ENCODE results near the gene NFIB. TPM values are rescaled to one million over a fixed set of nuclear protein-coding genes. Genes with fewer than 3 reads are reported as not detected.
A peak's percentile ranks its signal among the peaks of the same experiment; 100 is the strongest.

Gene NFIB
- total RNA-seq, 2 experiments from 2014 or later, result not detected

GRCh38 chr9:14323985-14324650 lies 10.2 kb upstream of the NFIB start:
- Mint-ChIP-seq H3K27ac (no peak overlapping the region), H3K9me3 (ENCODE audit: insufficient read depth) (no peaks in the 10 kb centered on the region), H3K36me3 (ENCODE audit: low read depth) (no peaks in the 10 kb centered on the region), H3K4me3 (no peak overlapping the region), H3K4me1 (ENCODE audit: low read depth) (peaks cover 20% of the 10 kb centered on the region), H3K27me3 (ENCODE audit: low read depth) (peaks cover 50% of the 10 kb centered on the region)
- DNase-seq (no peak), ATAC-seq (no peak)
- ChIA-PET POLR2A (no interaction called here), CTCF (interaction anchor here (0.6 kb wide), 1 partner anchor 238 kb away, joined by 4 read pairs; no protein-coding TSS in a partner anchor)

- H3K27me3 Mint-ChIP-seq (ENCODE audit: low read depth), result peaks cover 54% of the 10 kb centered on the region
- no peak for ATAC-seq
- no peaks in the 10 kb centered on the region for H3K9me3 Mint-ChIP-seq (ENCODE audit: insufficient read depth)
- peak overlapping the region; percentile 75 for H3K27ac Mint-ChIP-seq
- DNase-seq, result no peak
- CTCF ChIA-PET, result no interaction called here
- H3K36me3 Mint-ChIP-seq (ENCODE audit: low read depth), result no peaks in the 10 kb centered on the region
- POLR2A ChIA-PET, result no interaction called here
- peaks cover 20% of the 10 kb centered on the region for H3K4me1 Mint-ChIP-seq (ENCODE audit: low read depth)
- peak overlapping the region; percentile 82 for H3K4me3 Mint-ChIP-seq
These were observed 9.4 kb upstream of the NFIB start for GRCh38 chr9:14323083-14323971.

GRCh38 chr9:14322211-14323082 lies 8.5 kb upstream of the NFIB start:
- ATAC-seq (peak; percentile 96), DNase-seq (peak; percentile 87)
- Mint-ChIP-seq H3K4me3 (peak overlapping the region; percentile 82), H3K36me3 (ENCODE audit: low read depth) (no peaks in the 10 kb centered on the region), H3K27me3 (ENCODE audit: low read depth) (peaks cover 55% of the 10 kb centered on the region), H3K4me1 (ENCODE audit: low read depth) (peaks cover 20% of the 10 kb centered on the region), H3K27ac (peak overlapping the region; percentile 75), H3K9me3 (ENCODE audit: insufficient read depth) (no peaks in the 10 kb centered on the region)
- ChIA-PET CTCF (no interaction called here), POLR2A (no interaction called here)

- Mint-ChIP-seq H3K4me3 (peak overlapping the region; percentile 82), H3K36me3 (ENCODE audit: low read depth) (no peaks in the 10 kb centered on the region), H3K27ac (no peak overlapping the region), H3K4me1 (ENCODE audit: low read depth) (peaks cover 20% of the 10 kb centered on the region), H3K9me3 (ENCODE audit: insufficient read depth) (no peaks in the 10 kb centered on the region), H3K27me3 (ENCODE audit: low read depth) (peaks cover 60% of the 10 kb centered on the region)
- ChIA-PET POLR2A (no interaction called here), CTCF (no interaction called here)
- DNase-seq (no peak), ATAC-seq (no peak)
These were observed 7.7 kb upstream of the NFIB start for GRCh38 chr9:14321517-14322130.

GRCh38 chr9:14320271-14321181 lies 6.6 kb upstream of the NFIB start:
- POLR2A ChIA-PET, result interaction anchor here (0.6 kb wide), 1 partner anchor 42 kb away, joined by 3 read pairs; no protein-coding TSS in a partner anchor
- Mint-ChIP-seq H3K4me1 (ENCODE audit: low read depth) (peaks cover 22% of the 10 kb centered on the region), H3K9me3 (ENCODE audit: insufficient read depth) (no peaks in the 10 kb centered on the region), H3K27me3 (ENCODE audit: low read depth) (peaks cover 63% of the 10 kb centered on the region), H3K4me3 (peak overlapping the region; percentile 11), H3K36me3 (ENCODE audit: low read depth) (peaks cover 2% of the 10 kb centered on the region), H3K27ac (no peak overlapping the region)
- no peak for ATAC-seq
- CTCF ChIA-PET, result no interaction called here
- no peak for DNase-seq

- Mint-ChIP-seq H3K27ac (no peak overlapping the region), H3K27me3 (ENCODE audit: low read depth) (peaks cover 67% of the 10 kb centered on the region), H3K9me3 (ENCODE audit: insufficient read depth) (no peaks in the 10 kb centered on the region), H3K4me1 (ENCODE audit: low read depth) (peaks cover 28% of the 10 kb centered on the region), H3K4me3 (no peak overlapping the region), H3K36me3 (ENCODE audit: low read depth) (peaks cover 4% of the 10 kb centered on the region)
- CTCF ChIA-PET, result no interaction called here
- DNase-seq, result no peak
- POLR2A ChIA-PET, result no interaction called here
- ATAC-seq, result no peak
These were observed 5.1 kb upstream of the NFIB start for GRCh38 chr9:14318934-14319580.

GRCh38 chr9:14318361-14318760 lies 4.4 kb upstream of the NFIB start:
- Mint-ChIP-seq H3K27me3 (ENCODE audit: low read depth) (peaks cover 66% of the 10 kb centered on the region), H3K4me3 (no peak overlapping the region), H3K36me3 (ENCODE audit: low read depth) (peaks cover 7% of the 10 kb centered on the region), H3K4me1 (ENCODE audit: low read depth) (peaks cover 32% of the 10 kb centered on the region), H3K27ac (no peak overlapping the region), H3K9me3 (ENCODE audit: insufficient read depth) (no peaks in the 10 kb centered on the region)
- ATAC-seq (no peak), DNase-seq (no peak)
- POLR2A ChIA-PET, result no interaction called here
- CTCF ChIA-PET, result no interaction called here

GRCh38 chr9:14317667-14318320 lies 3.9 kb upstream of the NFIB start:
- ATAC-seq, result no peak
- ChIA-PET CTCF (no interaction called here), POLR2A (no interaction called here)
- H3K27me3 Mint-ChIP-seq (ENCODE audit: low read depth), result peaks cover 65% of the 10 kb centered on the region
- H3K36me3 Mint-ChIP-seq (ENCODE audit: low read depth), result peaks cover 9% of the 10 kb centered on the region
- H3K9me3 Mint-ChIP-seq (ENCODE audit: insufficient read depth), result no peaks in the 10 kb centered on the region
- H3K4me3 Mint-ChIP-seq, result no peak overlapping the region
- H3K4me1 Mint-ChIP-seq (ENCODE audit: low read depth), result peaks cover 30% of the 10 kb centered on the region
- no peak for DNase-seq
- no peak overlapping the region for H3K27ac Mint-ChIP-seq

GRCh38 chr9:14316602-14317300 lies 2.8 kb upstream of the NFIB start:
- peaks cover 27% of the 10 kb centered on the region for H3K4me1 Mint-ChIP-seq (ENCODE audit: low read depth)
- POLR2A ChIA-PET, result no interaction called here
- H3K27me3 Mint-ChIP-seq (ENCODE audit: low read depth), result peaks cover 67% of the 10 kb centered on the region
- DNase-seq, result no peak
- H3K9me3 Mint-ChIP-seq (ENCODE audit: insufficient read depth), result no peaks in the 10 kb centered on the region
- no peak overlapping the region for H3K27ac Mint-ChIP-seq
- peaks cover 9% of the 10 kb centered on the region for H3K36me3 Mint-ChIP-seq (ENCODE audit: low read depth)
- H3K4me3 Mint-ChIP-seq, result no peak overlapping the region
- CTCF ChIA-PET, result no interaction called here
- ATAC-seq, result no peak
